ENCODE data around the gene PHTF2.

GRCh38 chr7:77879272-77879671 is 80.7 kb downstream of the PHTF2 start:
- no peak for TF ChIP-seq CTCF (IDR thresholded peaks at IDR 0.05; ENCODE audit: insufficient read depth, low read depth, low read length)
- no peak for TF ChIP-seq EZH2 (IDR thresholded peaks at IDR 0.05; ENCODE audit: insufficient read depth, low read length)

All from astrocyte (in vitro differentiated cells and primary cell).